A549 (cell line): Measurements from ENCODE around the gene INTS3. TPM values are rescaled to one million over a fixed set of nuclear protein-coding genes. Genes with fewer than 3 reads are reported as not detected.

Experiments used
- ATAC-seq, 2 experiments: fragments of 200-7000 bp in 1 of 2; fragments of >200 bp in 1 of 2; cut with Nextera tagmentation in 1 of 2; cut with Tn5 transposase in 1 of 2; 3 replicates each; pipeline versions ENCODE4 v1.8.0 to v1.9.1; 2018 to 2020; ENCODE audit warnings: mild to moderate bottlenecking in 1 of 2, moderate library complexity in 1 of 2
- CTCF ChIA-PET: fragments of 300-600 bp; sonication (Branson Sonifier 250); formaldehyde crosslinking; extraction: SDS; loops from one replicate; lab custom pipeline; 2021; ENCODE audit warnings: antibody characterized with exemption, inconsistent platforms; lab: Yijun Ruan, JAX
- POLR2A ChIA-PET: fragments of 350-600 bp; formaldehyde crosslinking; extraction: SDS; loops from one replicate; lab custom pipeline; 2021; ENCODE audit warnings: antibody characterized with exemption, inconsistent platforms; lab: Yijun Ruan, JAX
- DNase-seq, 2 experiments: peaks; one replicate each; pipeline versions ENCODE4 v3.0.0 to v3.0.0-alpha.2; 2011 to 2016; ENCODE audit warnings: low read depth in 1 of 2, low spot score in 1 of 2
- FAIRE-seq: peaks from 2 replicates; lab custom pipeline; 2011; peaks lifted over from hg19 to GRCh38; lab: Jason Lieb, UNC
- H3K27ac ChIP-seq, 2 experiments: fragments of >200 bp; sonication (Bioruptor Twin); formaldehyde crosslinking; 3 replicates each; pipeline ENCODE4 v1.5.1; 2016 to 2017
- H3K4me1 ChIP-seq: fragments of >200 bp; sonication (Bioruptor Twin); formaldehyde crosslinking; 3 replicates; pipeline ENCODE4 v1.6.1; 2016
- H3K4me2 ChIP-seq: fragments of >200 bp; sonication (Bioruptor Twin); formaldehyde crosslinking; 3 replicates; pipeline ENCODE4 v1.6.1; 2016
- H3K4me3 ChIP-seq: fragments of >200 bp; sonication (Bioruptor Twin); formaldehyde crosslinking; 3 replicates; pipeline ENCODE4 v1.5.1; 2016
- H3K9me3 ChIP-seq: fragments of >200 bp; sonication (Bioruptor Twin); formaldehyde crosslinking; 3 replicates; pipeline ENCODE4 v1.6.1; 2016
- CBX2 ChIP-seq: fragments of 200-600 bp; sonication (generic); IDR thresholded peaks from 2 replicates; pipeline ENCODE4 v1.6.1; 2016; ENCODE audit warnings: low read depth, mild to moderate bottlenecking, borderline replicate concordance
- CBX8 ChIP-seq: fragments of 200-600 bp; sonication (generic); IDR thresholded peaks from 2 replicates; pipeline ENCODE4 v1.6.1; 2016
- CHD2 ChIP-seq: fragments of 150-350 bp; IDR thresholded peaks from 2 replicates; pipeline ENCODE4 v1.6.1; 2014; ENCODE audit warnings: low read length; ENCODE audit not compliant: partially characterized antibody
- EHF ChIP-seq: fragments of 250-450 bp; sonication (Bioruptor Pico); IDR thresholded peaks from 2 replicates; pipeline ENCODE4 v1.5.0; 2020; ENCODE audit warnings: mild to moderate bottlenecking
- EHMT2 ChIP-seq: fragments of 200-600 bp; sonication (generic); IDR thresholded peaks from 2 replicates; pipeline ENCODE4 v1.6.1; 2016; ENCODE audit warnings: antibody characterized with exemption, low read depth, mild to moderate bottlenecking, moderate library complexity
- FOSL2 ChIP-seq, 2 experiments: fragments of 450-650 bp in 1 of 2; fragments of >200 bp in 1 of 2; sonication (Bioruptor Twin) in 1 of 2; formaldehyde crosslinking; IDR thresholded peaks; 2 replicates each; pipeline versions ENCODE4 v1.5.0 to v1.6.1; 2016 to 2020; ENCODE audit warnings: mild to moderate bottlenecking in 1 of 2, moderate library complexity in 1 of 2
- GATA3 ChIP-seq: IDR thresholded peaks from 2 replicates; pipeline ENCODE4 v1.6.1; 2012; ENCODE audit warnings: borderline replicate concordance
- HDAC2 ChIP-seq: fragments of 200-600 bp; sonication (generic); IDR thresholded peaks from 2 replicates; pipeline ENCODE4 v1.6.1; 2016
- HES2 ChIP-seq: fragments of >200 bp; sonication (Bioruptor Twin); formaldehyde crosslinking; IDR thresholded peaks from 2 replicates; pipeline ENCODE4 v1.6.1; 2016
- HOXB5 ChIP-seq: fragments of 250-450 bp; sonication (Bioruptor Pico); IDR thresholded peaks from 2 replicates; pipeline ENCODE4 v1.5.0; 2020; ENCODE audit warnings: mild to moderate bottlenecking, moderate library complexity
- JUNB ChIP-seq: fragments of >200 bp; sonication (Bioruptor Twin); formaldehyde crosslinking; IDR thresholded peaks from 2 replicates; pipeline ENCODE4 v1.6.1; 2016
- NR3C1 ChIP-seq: fragments of >200 bp; sonication (Bioruptor Twin); formaldehyde crosslinking; IDR thresholded peaks from 3 replicates; pipeline ENCODE4 v1.6.1; 2017
- PHF8 ChIP-seq: fragments of 200-600 bp; sonication (generic); IDR thresholded peaks from 2 replicates; pipeline ENCODE4 v1.6.1; 2016; ENCODE audit warnings: low read depth, mild to moderate bottlenecking, antibody characterized with exemption, moderate library complexity, borderline replicate concordance
- RAD21 ChIP-seq, 2 experiments: fragments of >200 bp in 1 of 2; sonication (Bioruptor Twin) in 1 of 2; formaldehyde crosslinking in 1 of 2; IDR thresholded peaks in 1 of 2; conservative IDR thresholded peaks in 1 of 2; 2 replicates in 1 of 2; 3 replicates in 1 of 2; pipeline ENCODE4 v1.6.1; 2012 to 2018; ENCODE audit warnings: inconsistent platforms in 1 of 2
- RCOR1 ChIP-seq: fragments of 150-350 bp; IDR thresholded peaks from 2 replicates; pipeline ENCODE4 v1.6.1; 2014; ENCODE audit warnings: antibody characterized with exemption, low read length, low read depth
- RFX5 ChIP-seq: fragments of 450-650 bp; IDR thresholded peaks from 2 replicates; pipeline ENCODE4 v1.7.1; 2014; ENCODE audit warnings: antibody characterized with exemption, mild to moderate bottlenecking, moderate library complexity
- RNF2 ChIP-seq: fragments of 200-600 bp; sonication (generic); IDR thresholded peaks from 2 replicates; pipeline ENCODE4 v1.6.1; 2016; ENCODE audit warnings: low read depth, mild to moderate bottlenecking, antibody characterized with exemption, moderate library complexity, borderline replicate concordance
- SMC3 ChIP-seq: fragments of >200 bp; sonication (Bioruptor Twin); formaldehyde crosslinking; IDR thresholded peaks from 3 replicates; pipeline ENCODE4 v1.6.1; 2018; ENCODE audit warnings: inconsistent platforms
- TP53 ChIP-seq: fragments of 250-450 bp; sonication (Bioruptor Pico); IDR thresholded peaks from 2 replicates; pipeline ENCODE4 v1.5.0; 2021; ENCODE audit warnings: mild to moderate bottlenecking, moderate library complexity
- WGBS: methylation state at CpG from one replicate; pipeline ENCODE4 v1.1.6; 2017; ENCODE audit errors: missing lambda C conversion rate; 5-methylcytosine and 5-hydroxymethylcytosine counted together
- polyA plus RNA-seq, 4 experiments: library from polyadenylated mRNA; depleted of rRNA in 3 of 4; stranded (reverse); fragments of >200 nt; fragmentation: RNase III in 1 of 4; extraction: RNeasy Plus Mini Kit Qiagen cat#74134 plus additional on column Dnase treatment in 1 of 4; gene quantifications; 2 replicates in 3 of 4; 3 replicates in 1 of 4; pipeline ENCODE4 v1.2.3, GENCODE V29; 2011 to 2017
- TF ChIP-seq, protein P1 (sequence below): IDR thresholded peaks from 2 replicates; pipeline ENCODE4 v1.6.1; 2012; ENCODE audit warnings: low read depth, borderline replicate concordance
- TF ChIP-seq, protein P2 (sequence below): fragments of >200 bp; sonication (Bioruptor Twin); formaldehyde crosslinking; IDR thresholded peaks from 3 replicates; pipeline ENCODE4 v1.5.1; 2016

Gene INTS3
- polyA plus RNA-seq, 2 of the 4 experiments (the other 2 are of a cell fraction): 23.5 to 34.1 TPM

GRCh38 chr1:153767519-153767918 lies 39.7 kb downstream of the INTS3 start:
- TF ChIP-seq TP53 (CRISPR knock-in tag): no peak
- TF ChIP-seq RNF2: no peak
- TF ChIP-seq NR3C1: no peak
- TF ChIP-seq JUNB: no peak
- no peak for TF ChIP-seq RCOR1
- TF ChIP-seq HES2: no peak
- TF ChIP-seq, protein P1, sequence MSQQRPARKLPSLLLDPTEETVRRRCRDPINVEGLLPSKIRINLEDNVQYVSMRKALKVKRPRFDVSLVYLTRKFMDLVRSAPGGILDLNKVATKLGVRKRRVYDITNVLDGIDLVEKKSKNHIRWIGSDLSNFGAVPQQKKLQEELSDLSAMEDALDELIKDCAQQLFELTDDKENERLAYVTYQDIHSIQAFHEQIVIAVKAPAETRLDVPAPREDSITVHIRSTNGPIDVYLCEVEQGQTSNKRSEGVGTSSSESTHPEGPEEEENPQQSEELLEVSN: no peak
- DNase-seq: no peak
- H3K27ac ChIP-seq: no peak overlapping the region
- ChIA-PET CTCF (interaction anchor here (0.7 to 11.0 kb wide), 5 partner anchors 17 to 257 kb away, joined by 4 to 92 read pairs (median 7); partner anchors contain the start of gene NPR1), POLR2A (no interaction called here)
- no peak for ATAC-seq
- FAIRE-seq: no peak
- 99% methylated on average over 11 of the region's 11 CpGs for WGBS
- no peaks in the 10 kb centered on the region for H3K4me1 ChIP-seq
- H3K4me2 ChIP-seq: no peak overlapping the region
- H3K4me3 ChIP-seq: no peak overlapping the region
- H3K9me3 ChIP-seq: no peaks in the 10 kb centered on the region

- ChIA-PET POLR2A (interaction anchor here (0.7 to 1.3 kb wide), 2 partner anchors 41 to 222 kb away, joined by 3 read pairs; partner anchors contain the start of gene INTS3), CTCF (interaction anchor here (0.9 to 11.0 kb wide), 8 partner anchors 10 to 258 kb away, joined by 3 to 92 read pairs (median 6); partner anchors contain the start of gene NPR1)
- Histone ChIP-seq H3K4me3 (no peak overlapping the region), H3K4me2 (no peak overlapping the region), H3K27ac (no peak overlapping the region), H3K9me3 (no peaks in the 10 kb centered on the region), H3K4me1 (no peaks in the 10 kb centered on the region)
- 93% methylated on average over 4 of the region's 4 CpGs for WGBS
- DNase-seq (no peak), ATAC-seq (no peak), FAIRE-seq (no peak)
- TF ChIP-seq SMC3: no peak
- no peak for TF ChIP-seq FOSL2 (IDR thresholded peaks at IDR 0.05)
- no peak for TF ChIP-seq FOSL2 (CRISPR knock-in tag; IDR thresholded peaks at IDR 0.05)
- TF ChIP-seq CHD2: no peak
- no peak for TF ChIP-seq HES2
- TF ChIP-seq GATA3: no peak
- TF ChIP-seq NR3C1: no peak
- TF ChIP-seq, protein P2, sequence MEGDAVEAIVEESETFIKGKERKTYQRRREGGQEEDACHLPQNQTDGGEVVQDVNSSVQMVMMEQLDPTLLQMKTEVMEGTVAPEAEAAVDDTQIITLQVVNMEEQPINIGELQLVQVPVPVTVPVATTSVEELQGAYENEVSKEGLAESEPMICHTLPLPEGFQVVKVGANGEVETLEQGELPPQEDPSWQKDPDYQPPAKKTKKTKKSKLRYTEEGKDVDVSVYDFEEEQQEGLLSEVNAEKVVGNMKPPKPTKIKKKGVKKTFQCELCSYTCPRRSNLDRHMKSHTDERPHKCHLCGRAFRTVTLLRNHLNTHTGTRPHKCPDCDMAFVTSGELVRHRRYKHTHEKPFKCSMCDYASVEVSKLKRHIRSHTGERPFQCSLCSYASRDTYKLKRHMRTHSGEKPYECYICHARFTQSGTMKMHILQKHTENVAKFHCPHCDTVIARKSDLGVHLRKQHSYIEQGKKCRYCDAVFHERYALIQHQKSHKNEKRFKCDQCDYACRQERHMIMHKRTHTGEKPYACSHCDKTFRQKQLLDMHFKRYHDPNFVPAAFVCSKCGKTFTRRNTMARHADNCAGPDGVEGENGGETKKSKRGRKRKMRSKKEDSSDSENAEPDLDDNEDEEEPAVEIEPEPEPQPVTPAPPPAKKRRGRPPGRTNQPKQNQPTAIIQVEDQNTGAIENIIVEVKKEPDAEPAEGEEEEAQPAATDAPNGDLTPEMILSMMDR: no peak
- TF ChIP-seq HOXB5 (CRISPR knock-in tag): no peak
- no peak for TF ChIP-seq RAD21 (conservative IDR thresholded peaks at IDR 0.05 in 1 of 2, IDR thresholded peaks at IDR 0.05 in 1 of 2)
- TF ChIP-seq EHMT2: no peak
- TF ChIP-seq CBX8: no peak
- no peak for TF ChIP-seq HDAC2
- TF ChIP-seq CBX2: no peak
- no peak for TF ChIP-seq PHF8
- TF ChIP-seq RFX5: no peak
- TF ChIP-seq EHF (CRISPR knock-in tag): no peak
These were observed 40.7 kb downstream of the INTS3 start for GRCh38 chr1:153768316-153769181.
